ENCODE data around the gene F2R.
"Not testable (repeated sequence)": the region's sequence is repeated elsewhere in the genome, so short reads cannot be mapped to it uniquely, and the experiment has no call there.

Gene F2R

GRCh38 chr5:76720988-76721569, 5.2 kb downstream of the F2R start:
- no peak for DNase-seq (ENCODE audit: low spot score)

- no peak for DNase-seq (ENCODE audit: low spot score)
Observed at GRCh38 chr5:76723266-76723665, 7.3 kb downstream of the F2R start.

- DNase-seq (ENCODE audit: low spot score), result no peak
Observed at GRCh38 chr5:76723906-76724305, 8.0 kb downstream of the F2R start.

- DNase-seq (ENCODE audit: low spot score), result no peak
Observed at GRCh38 chr5:76724871-76725270, 8.9 kb downstream of the F2R start.

- DNase-seq (ENCODE audit: low spot score), result no peak
Observed at GRCh38 chr5:76728965-76729364, 13.0 kb downstream of the F2R start.

GRCh38 chr5:76729373-76730290, 13.7 kb downstream of the F2R start:
- no peak for DNase-seq (ENCODE audit: low spot score)

GRCh38 chr5:76732405-76733048, 16.6 kb downstream of the F2R start:
- DNase-seq (ENCODE audit: low spot score), result no peak

GRCh38 chr5:76733049-76733417, 17.1 kb downstream of the F2R start:
- no peak for DNase-seq (ENCODE audit: low spot score)

- no peak for DNase-seq (ENCODE audit: low spot score)
Observed at GRCh38 chr5:76735762-76736545, 20.0 kb downstream of the F2R start.

- DNase-seq (ENCODE audit: low spot score), result no peak
Observed at GRCh38 chr5:76736679-76737556, 21.0 kb downstream of the F2R start.

- no peak for DNase-seq (ENCODE audit: low spot score)
Observed at GRCh38 chr5:76737846-76738245, 21.9 kb downstream of the F2R start.

GRCh38 chr5:76741506-76741905, 25.6 kb downstream of the F2R start:
- not testable (repeated sequence) for DNase-seq (ENCODE audit: low spot score)

GRCh38 chr5:76742583-76742982, 26.7 kb downstream of the F2R start:
- no peak for DNase-seq (ENCODE audit: low spot score)

- DNase-seq (ENCODE audit: low spot score), result no peak
Observed at GRCh38 chr5:76744632-76745031, 28.7 kb downstream of the F2R start.

GRCh38 chr5:76745670-76746069, 29.7 kb downstream of the F2R start:
- DNase-seq (ENCODE audit: low spot score), result no peak

- no peak for DNase-seq (ENCODE audit: low spot score)
Observed at GRCh38 chr5:76746677-76747076, 30.8 kb downstream of the F2R start.

- DNase-seq (ENCODE audit: low spot score), result no peak
Observed at GRCh38 chr5:76747706-76748105, 31.8 kb downstream of the F2R start.

- no peak for DNase-seq (ENCODE audit: low spot score)
Observed at GRCh38 chr5:76751291-76751690, 35.4 kb downstream of the F2R start.

- DNase-seq (ENCODE audit: low spot score), result no peak
Observed at GRCh38 chr5:76754668-76755078, 38.7 kb downstream of the F2R start.

- DNase-seq (ENCODE audit: low spot score), result no peak
Observed at GRCh38 chr5:76755779-76756637, 40.1 kb downstream of the F2R start.

All from germinal center (tissue), 1 donor.